Psoas muscle (tissue), 8 donors: ENCODE data around the gene OAS1. TPM values are rescaled to one million over a fixed set of nuclear protein-coding genes. Genes with fewer than 3 reads are reported as not detected.

Experiments
- ATAC-seq, 4 donors: fragments of 200-7000 bp; cut with Tn5 transposase; one replicate each; pipeline ENCODE4 v1.9.1; 2020; ENCODE audit warnings: moderate library complexity in 3 of 4, mild to moderate bottlenecking in 2 of 4
- DNase-seq, 2 donors: peaks; one replicate each; pipeline ENCODE4 v3.0.0-alpha.2; 2020
- H3K27ac ChIP-seq: fragments of 200-600 bp; one replicate; pipeline ENCODE4 v1.8.0; 2022
- H3K27me3 ChIP-seq, 3 donors: fragments of 200-600 bp in 1 of 3; one replicate each; pipeline versions ENCODE4 v1.6.1 to v1.8.0; 2013 to 2022; ENCODE audit warnings: low read length in 2 of 3, mild to moderate bottlenecking in 2 of 3, moderate library complexity in 1 of 3; ENCODE audit not compliant: insufficient read depth in 3 of 3
- H3K36me3 ChIP-seq, 2 donors: fragments of 200-600 bp in 1 of 2; one replicate each; pipeline versions ENCODE4 v1.6.1 to v1.8.0; 2013 to 2022; ENCODE audit warnings: low read depth in 1 of 2, mild to moderate bottlenecking in 1 of 2, moderate library complexity in 1 of 2; ENCODE audit not compliant: insufficient read depth in 1 of 2
- H3K4me1 ChIP-seq: fragments of 200-600 bp; one replicate; pipeline ENCODE4 v1.8.0; 2022
- H3K4me3 ChIP-seq: fragments of 200-600 bp; one replicate; pipeline ENCODE4 v1.8.0; 2022; ENCODE audit warnings: mild to moderate bottlenecking
- H3K9me3 ChIP-seq: fragments of 200-600 bp; one replicate; pipeline ENCODE4 v1.8.0; 2022
- CTCF ChIP-seq: fragments of 200-600 bp; IDR thresholded peaks from one replicate; pipeline ENCODE4 v1.8.0; 2022; ENCODE audit warnings: antibody characterized with exemption
- WGBS, 3 donors: extraction: QIAGEN DNeasy Blood & Tissue Kit; methylation state at CpG; one replicate each; pipeline versions ENCODE4 v1.1.6 to v1.1.7; 2013; 5-methylcytosine and 5-hydroxymethylcytosine counted together
- intact Hi-C, 2 donors: fragments of 100-400 bp; cut with DNase I; formaldehyde crosslinking; loops; one replicate each; pipeline versions ENCODE4 v1.11.0 to v1.14.2; 2022
- polyA plus RNA-seq, 3 donors: library from polyadenylated mRNA; stranded (reverse); fragments of 200-250 nt; gene quantifications; one replicate each; pipeline ENCODE4 v1.2.3, GENCODE V29; 2013
- total RNA-seq, 4 donors: library from RNA; stranded (reverse); fragmentation: NEBNext Ultra II Directional in 2 of 4; extraction: Animal tissue kit (Norgen Biotek cat#: 25700) in 2 of 4; gene quantifications; one replicate each; pipeline versions ENCODE4 v1.2.1 to v1.2.4, GENCODE V29; 2021 to 2023
- donor health status: healthy with polysubstance abuse.
- donor health status: DM: no; HTN: no; CAD: no; lungs with moderate emphysema.
- donor health status: Bipolar disorder and iron deficiency.
- donor health status: healthy.
- donor health status: DM: yes; HTN: yes; CAD: no.
- donor health status: DM: no; HTN: no; CAD: no.
- donor health status: DM: no; HTN: no; CAD: no.
- donor health status: DM: yes; HTN: yes; CAD: no.

The OAS1 gene
- total and polyA plus RNA-seq, 7 donors, result 0.45 to 3.7 (median 2.2) TPM

- WGBS, 3 donors, result 14 to 18% (median 16%) methylated on average over 11 of the region's 11 CpGs
- H3K36me3 ChIP-seq, result no peaks in the 10 kb centered on the region
- DNase-seq, result no peak
- H3K4me1 ChIP-seq, result no peaks in the 10 kb centered on the region
- ATAC-seq, result no peak
- peak overlapping the region; percentile 55 for H3K27ac ChIP-seq
- intact Hi-C loops, result no loop called here
- H3K4me3 ChIP-seq, result peak overlapping the region; percentile 74
- no peak for TF ChIP-seq CTCF
- peaks cover 0 to 17% (median 0%) of the 10 kb centered on the region in 3 donors for H3K27me3 ChIP-seq
- H3K9me3 ChIP-seq, result no peaks in the 10 kb centered on the region
Observed at GRCh38 chr12:112938751-112939150, 32.0 kb downstream of the OAS1 start.

DNA sequence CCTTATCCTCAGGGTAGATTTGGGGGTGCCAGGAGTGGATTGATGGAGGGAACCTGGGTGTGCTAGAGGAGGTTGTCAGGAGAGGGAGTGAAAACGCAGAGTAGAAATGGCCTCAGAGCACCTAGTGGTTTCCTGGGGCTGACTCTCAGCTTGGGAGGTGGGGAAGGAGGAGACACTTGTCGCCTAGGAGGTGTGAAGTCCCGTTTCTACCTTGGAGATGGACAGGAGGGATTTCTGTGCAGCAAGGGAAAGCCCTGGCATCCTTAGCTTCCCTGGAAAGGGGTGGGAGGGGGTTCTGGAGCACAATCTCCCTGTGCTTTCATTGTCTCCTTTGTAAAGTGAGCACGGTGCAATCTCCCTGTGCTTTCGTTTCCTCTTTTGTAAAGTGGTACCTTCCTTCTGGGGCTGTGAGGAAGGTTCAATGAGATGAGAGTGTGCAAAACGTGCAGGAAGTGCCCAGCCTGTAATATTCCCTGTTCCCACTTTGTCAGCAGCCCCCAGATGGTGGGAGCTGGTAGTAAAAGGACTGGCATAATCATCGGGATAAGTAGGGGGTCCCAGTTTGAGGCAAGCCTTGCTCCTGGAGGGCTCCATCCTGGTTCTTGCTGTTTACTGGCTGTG is 33.1 kb downstream of the OAS1 start:
- WGBS, 3 donors, result 49 to 62% (median 53%) methylated on average over 7 of the region's 7 CpGs
- Histone ChIP-seq H3K36me3 (no peaks in the 10 kb centered on the region), H3K4me3 (no peak overlapping the region), H3K27ac (no peak overlapping the region), H3K4me1 (no peaks in the 10 kb centered on the region), H3K9me3 (peaks cover 5% of the 10 kb centered on the region), H3K27me3 (peaks cover 0 to 17% (median 0%) of the 10 kb centered on the region in 3 donors)
- ATAC-seq, result no peak
- intact Hi-C loops, result no loop called here
- TF ChIP-seq CTCF, result no peak
- DNase-seq, result no peak

DNA sequence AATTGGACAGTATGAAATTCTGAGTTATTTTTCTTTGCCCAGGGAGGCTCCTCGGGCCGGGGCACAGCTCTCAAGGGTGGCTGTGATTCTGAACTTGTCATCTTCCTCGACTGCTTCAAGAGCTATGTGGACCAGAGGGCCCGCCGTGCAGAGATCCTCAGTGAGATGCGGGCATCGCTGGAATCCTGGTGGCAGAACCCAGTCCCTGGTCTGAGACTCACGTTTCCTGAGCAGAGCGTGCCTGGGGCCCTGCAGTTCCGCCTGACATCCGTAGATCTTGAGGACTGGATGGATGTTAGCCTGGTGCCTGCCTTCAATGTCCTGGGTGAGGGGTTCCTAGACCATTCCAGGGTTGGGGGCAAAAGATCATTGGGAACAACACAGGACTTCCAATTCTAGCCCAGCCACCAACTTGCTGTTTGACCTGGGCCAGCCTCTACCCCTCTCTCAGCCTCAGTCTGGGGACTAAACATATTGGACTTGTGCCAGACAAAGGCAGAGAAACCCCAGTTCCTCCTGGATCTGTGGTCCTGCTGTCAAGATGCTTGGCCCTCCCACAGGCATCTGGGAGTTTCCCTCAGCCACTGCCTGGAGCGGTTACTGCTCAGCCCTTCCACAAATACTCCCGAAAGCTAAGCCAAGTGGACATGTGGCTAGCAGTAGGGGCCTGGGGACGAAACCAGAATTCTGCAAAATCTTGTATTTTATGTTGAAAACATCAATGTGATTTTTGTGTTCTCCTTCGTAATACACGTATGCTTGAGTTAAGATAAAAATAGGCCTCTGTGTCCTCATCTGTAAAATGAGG is 35.0 kb downstream of the OAS1 start:
- no peak for DNase-seq
- Histone ChIP-seq H3K27me3 (peaks cover 0 to 17% (median 0%) of the 10 kb centered on the region in 3 donors), H3K9me3 (peaks cover 5% of the 10 kb centered on the region), H3K4me3 (no peak overlapping the region), H3K27ac (no peak overlapping the region), H3K4me1 (no peaks in the 10 kb centered on the region), H3K36me3 (no peaks in the 10 kb centered on the region)
- intact Hi-C loops, result no loop called here
- WGBS, 3 donors, result 86 to 90% (median 87%) methylated on average over 16 of the region's 16 CpGs
- no peak for ATAC-seq
- no peak for TF ChIP-seq CTCF

DNA sequence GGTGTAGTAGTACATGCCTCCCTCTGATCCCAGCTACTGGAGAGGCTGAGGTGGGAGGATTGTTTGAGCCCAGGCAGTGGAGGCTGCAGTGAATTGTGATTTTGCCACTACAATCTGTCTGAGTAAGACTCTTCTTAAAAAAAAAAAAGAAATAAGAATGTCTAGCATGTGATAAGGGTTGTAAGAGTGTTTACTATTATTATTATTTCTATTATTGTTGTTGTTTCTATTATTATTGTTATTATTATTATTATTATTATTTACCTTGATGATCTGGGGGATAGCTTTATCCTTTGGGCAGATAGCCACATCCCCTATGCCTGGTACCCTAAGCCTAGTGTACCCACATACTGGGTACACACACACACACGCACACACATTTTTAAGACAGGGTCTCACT is 35.8 kb downstream of the OAS1 start:
- intact Hi-C loops, result no loop called here
- peaks cover 5% of the 10 kb centered on the region for H3K9me3 ChIP-seq
- H3K36me3 ChIP-seq, result no peaks in the 10 kb centered on the region
- DNase-seq, result no peak
- no peak for TF ChIP-seq CTCF
- H3K27me3 ChIP-seq, result peaks cover 0 to 17% (median 0%) of the 10 kb centered on the region in 3 donors
- H3K4me1 ChIP-seq, result no peaks in the 10 kb centered on the region
- ATAC-seq, result no peak
- WGBS, 3 donors, result 82 to 95% (median 92%) methylated on average over 1 of the region's 1 CpG
- no peak overlapping the region for H3K4me3 ChIP-seq
- H3K27ac ChIP-seq, result no peak overlapping the region
